Liver (tissue), 9 donors: Measurements from ENCODE around the gene TUB. TPM values are rescaled to one million over a fixed set of nuclear protein-coding genes. Genes with fewer than 3 reads are reported as not detected.
A peak's percentile ranks its signal among the peaks of the same experiment; 100 is the strongest.

Experiments used
- DNase-seq: peaks from one replicate; pipeline ENCODE4 v3.0.0-alpha.2; 2017; ENCODE audit warnings: low spot score
- H3K27ac ChIP-seq, 2 donors: one replicate each; pipeline ENCODE4 v1.7.0; 2013; ENCODE audit warnings: inconsistent platforms in 2 of 2, low read length in 2 of 2, control low read depth in 1 of 2, low read depth in 1 of 2, mild to moderate bottlenecking in 1 of 2
- H3K27me3 ChIP-seq, 4 donors: one replicate each; pipeline versions ENCODE4 v1.6.1 to v1.7.0; 2013; ENCODE audit warnings: low read length in 3 of 4, inconsistent platforms in 1 of 4, mild to moderate bottlenecking in 1 of 4, moderate library complexity in 1 of 4; ENCODE audit not compliant: control insufficient read depth in 4 of 4, insufficient read depth in 4 of 4
- H3K36me3 ChIP-seq, 4 donors: one replicate each; pipeline versions ENCODE4 v1.6.1 to v1.7.0; 2013; ENCODE audit warnings: low read length in 3 of 4, mild to moderate bottlenecking in 3 of 4, low read depth in 1 of 4, moderate library complexity in 1 of 4; ENCODE audit not compliant: control insufficient read depth in 4 of 4, insufficient read depth in 3 of 4
- H3K4me1 ChIP-seq, 4 donors: one replicate each; pipeline versions ENCODE4 v1.6.1 to v1.7.0; 2013; ENCODE audit warnings: low read length in 3 of 4, mild to moderate bottlenecking in 3 of 4, moderate library complexity in 1 of 4; ENCODE audit not compliant: control insufficient read depth in 4 of 4, insufficient read depth in 4 of 4
- H3K4me3 ChIP-seq, 3 donors: one replicate each; pipeline versions ENCODE4 v1.6.1 to v1.7.0; 2013; ENCODE audit warnings: low read length in 3 of 3, control low read depth in 1 of 3, low read depth in 1 of 3, mild to moderate bottlenecking in 1 of 3
- H3K9ac ChIP-seq, 2 donors: one replicate each; pipeline ENCODE4 v1.7.0; 2013; ENCODE audit warnings: low read length in 2 of 2, mild to moderate bottlenecking in 2 of 2, moderate library complexity in 2 of 2, control low read depth in 1 of 2, low read depth in 1 of 2
- H3K9me3 ChIP-seq, 4 donors: one replicate each; pipeline versions ENCODE4 v1.6.1 to v1.7.0; 2013; ENCODE audit warnings: low read length in 3 of 4; ENCODE audit not compliant: control insufficient read depth in 4 of 4
- ATF3 ChIP-seq: IDR thresholded peaks from 2 replicates; pipeline ENCODE4 v1.6.1; 2016; ENCODE audit warnings: antibody characterized with exemption
- CTCF ChIP-seq: fragments of 150-350 bp; IDR thresholded peaks from 2 replicates; pipeline ENCODE4 v1.5.1; 2017; ENCODE audit warnings: improper control_type of control experiment, low read depth, low read length; ENCODE audit not compliant: missing input control
- FOXA1 ChIP-seq: IDR thresholded peaks from 2 replicates; pipeline ENCODE4 v1.6.1; 2016; ENCODE audit warnings: antibody characterized with exemption
- GABPA ChIP-seq, 2 donors: IDR thresholded peaks in 1 of 2; conservative IDR thresholded peaks in 1 of 2; 2 replicates each; pipeline ENCODE4 v1.6.1; 2016; ENCODE audit warnings: antibody characterized with exemption in 2 of 2, mild to moderate bottlenecking in 1 of 2, moderate library complexity in 1 of 2
- HNF4A ChIP-seq, 2 donors: conservative IDR thresholded peaks; 2 replicates each; pipeline ENCODE4 v1.6.1; 2016; ENCODE audit warnings: antibody characterized with exemption in 2 of 2, mild to moderate bottlenecking in 2 of 2
- RAD21 ChIP-seq, 2 donors: IDR thresholded peaks; 2 replicates each; pipeline ENCODE4 v1.6.1; 2016; ENCODE audit warnings: antibody characterized with exemption in 2 of 2, mild to moderate bottlenecking in 2 of 2
- REST ChIP-seq: IDR thresholded peaks from 2 replicates; pipeline ENCODE4 v1.6.1; 2016; ENCODE audit warnings: antibody characterized with exemption, mild to moderate bottlenecking
- YY1 ChIP-seq: IDR thresholded peaks from 2 replicates; pipeline ENCODE4 v1.6.1; 2016; ENCODE audit warnings: antibody characterized with exemption, mild to moderate bottlenecking
- WGBS: extraction: QIAGEN DNeasy Blood & Tissue Kit; methylation state at CpG from one replicate; pipeline ENCODE4 v1.1.7; 2013; 5-methylcytosine and 5-hydroxymethylcytosine counted together
- polyA plus RNA-seq, 2 donors: library from polyadenylated mRNA; stranded (reverse) in 1 of 2; unstranded in 1 of 2; fragments of 200-250 nt in 1 of 2; fragments of >200 nt in 1 of 2; fragmentation: Nextera tagmentation in 1 of 2; extraction: Ambion mirVana in 1 of 2; gene quantifications; one replicate each; pipeline versions ENCODE4 v1.2.1 to v1.2.3, GENCODE V29; 2013 to 2015
- total RNA-seq, 2 donors: library from RNA; depleted of rRNA; stranded (reverse); fragments of >200 nt; gene quantifications; one replicate each; pipeline ENCODE4 v1.2.3, GENCODE V29; 2014
- TF ChIP-seq, protein P1 (sequence below): IDR thresholded peaks from 2 replicates; pipeline ENCODE4 v1.6.1; 2016; ENCODE audit warnings: antibody characterized with exemption
- donor health status: healthy.
- donor health status: healthy.
- donor health status: healthy.
- donor health status: healthy.
- donor health status: healthy.

The TUB gene
- total and polyA plus RNA-seq, 4 donors: 0.15 to 1.3 (median 0.66) TPM

GRCh38 chr11:8081591-8082250 lies 710 bp downstream of the TUB start:
- H3K9ac ChIP-seq: peak overlapping the region in 1 of 2 donors; percentile 3
- no peak for DNase-seq
- H3K4me3 ChIP-seq: peak overlapping the region in 2 of 3 donors; percentile 29 to 59
- H3K4me1 ChIP-seq: peaks cover 3 to 7% (median 5%) of the 10 kb centered on the region in 4 donors
- no peaks in the 10 kb centered on the region for H3K27me3 ChIP-seq
- 46% methylated on average over 24 of the region's 24 CpGs for WGBS
- no peaks in the 10 kb centered on the region for H3K9me3 ChIP-seq
- H3K36me3 ChIP-seq: no peaks in the 10 kb centered on the region
- no peak overlapping the region for H3K27ac ChIP-seq
- TF ChIP-seq RAD21 (IDR thresholded peaks at IDR 0.05) (no peak), HNF4A (conservative IDR thresholded peaks at IDR 0.05) (no peak), FOXA1 (no peak), YY1 (no peak)
- TF ChIP-seq, protein P1, sequence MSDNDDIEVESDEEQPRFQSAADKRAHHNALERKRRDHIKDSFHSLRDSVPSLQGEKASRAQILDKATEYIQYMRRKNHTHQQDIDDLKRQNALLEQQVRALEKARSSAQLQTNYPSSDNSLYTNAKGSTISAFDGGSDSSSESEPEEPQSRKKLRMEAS: no peak

GRCh38 chr11:8082391-8083087 lies 1.5 kb downstream of the TUB start:
- H3K4me1 ChIP-seq: peaks cover 3 to 7% (median 5%) of the 10 kb centered on the region in 4 donors
- no peak for TF ChIP-seq ATF3
- TF ChIP-seq, protein P1: no peak
- TF ChIP-seq REST: no peak
- no peak for TF ChIP-seq GABPA (IDR thresholded peaks at IDR 0.05 in 1 of 2, conservative IDR thresholded peaks at IDR 0.05 in 1 of 2)
- no peak for TF ChIP-seq HNF4A (conservative IDR thresholded peaks at IDR 0.05)
- no peak for TF ChIP-seq CTCF
- WGBS: 91% methylated on average over 15 of the region's 15 CpGs
- H3K4me3 ChIP-seq: no peak overlapping the region
- no peaks in the 10 kb centered on the region for H3K9me3 ChIP-seq
- H3K36me3 ChIP-seq: no peaks in the 10 kb centered on the region
- H3K9ac ChIP-seq: no peak overlapping the region
- DNase-seq: no peak
- H3K27me3 ChIP-seq: no peaks in the 10 kb centered on the region
- H3K27ac ChIP-seq: no peak overlapping the region
